GM18873 (cell line): Measurements from ENCODE around the gene TMX4.
"Not testable (repeated sequence)": the region's sequence is repeated elsewhere in the genome, so short reads cannot be mapped to it uniquely, and the experiment has no call there.

ENCODE experiments used
- ATAC-seq: cut with Tn5 transposase; IDR thresholded peaks from one replicate; pipeline ENCODE4 v1.9.1; 2021; ENCODE audit warnings: mild to moderate bottlenecking, moderate library complexity, moderate number of reproducible peaks; ENCODE audit not compliant: unreplicated experiment, low FRiP score

Gene TMX4

GRCh38 chr20:8019246-8019997 lies at the start of gene TMX4:
TSS of gene TMX4 (minus strand) at chr20:8019761. CDS start at chr20:8019613, 148 bp downstream.
- ATAC-seq = peak; percentile 86

GRCh38 chr20:8067082-8067481 lies 47.5 kb upstream of the TMX4 start:
- no peak for ATAC-seq

GRCh38 chr20:8066662-8067061 lies 47.1 kb upstream of the TMX4 start:
- ATAC-seq = no peak

GRCh38 chr20:8065691-8066090 lies 46.1 kb upstream of the TMX4 start:
- ATAC-seq = no peak

- ATAC-seq = no peak
These were observed 43.2 kb upstream of the TMX4 start for GRCh38 chr20:8062756-8063155.

GRCh38 chr20:8061861-8062518 lies 42.4 kb upstream of the TMX4 start:
- no peak for ATAC-seq

GRCh38 chr20:8060977-8061376 lies 41.4 kb upstream of the TMX4 start:
- ATAC-seq = no peak

- ATAC-seq = no peak
These were observed 38.3 kb upstream of the TMX4 start for GRCh38 chr20:8057871-8058270.

- ATAC-seq = no peak
These were observed 35.5 kb upstream of the TMX4 start for GRCh38 chr20:8055096-8055495.

- no peak for ATAC-seq
These were observed 30.7 kb upstream of the TMX4 start for GRCh38 chr20:8050157-8050837.

GRCh38 chr20:8049310-8049709 lies 29.7 kb upstream of the TMX4 start:
- no peak for ATAC-seq

- ATAC-seq = no peak
These were observed 26.4 kb upstream of the TMX4 start for GRCh38 chr20:8045946-8046345.

- ATAC-seq = peak; percentile 74
These were observed 24.2 kb upstream of the TMX4 start for GRCh38 chr20:8043687-8044282.

GRCh38 chr20:8039042-8039441 lies 19.5 kb upstream of the TMX4 start:
- ATAC-seq = no peak

- no peak for ATAC-seq
These were observed 17.2 kb upstream of the TMX4 start for GRCh38 chr20:8036771-8037170.

- ATAC-seq = no peak
These were observed 13.7 kb upstream of the TMX4 start for GRCh38 chr20:8033151-8033841.

- ATAC-seq = no peak
These were observed 12.9 kb upstream of the TMX4 start for GRCh38 chr20:8032499-8032898.

- not testable (repeated sequence) for ATAC-seq
These were observed 12.0 kb upstream of the TMX4 start for GRCh38 chr20:8031539-8031938.

- ATAC-seq = no peak
These were observed 2.1 kb upstream of the TMX4 start for GRCh38 chr20:8021541-8022269.
